Measurements from ENCODE around the gene TMEM37. TPM values are rescaled to one million over a fixed set of nuclear protein-coding genes. Genes with fewer than 3 reads are reported as not detected.

TMEM37 gene
- total and polyA plus RNA-seq, 2 of the 13 experiments (the other 11 are each of a cell fraction or from before 2014, with no cell fraction given), result 37.7 to 115 TPM

GRCh38 chr2:119475225-119475856 is 43.7 kb downstream of the TMEM37 start:
- Histone ChIP-seq H3K27ac (ENCODE audit: extremely low read length, insufficient read depth, low read length) (no peak overlapping the region), H3K27me3 (ENCODE audit: control insufficient read depth in 1 of 2, insufficient read depth in 2 of 2, low read length in 2 of 2) (peaks cover 4 to 77% of the 10 kb centered on the region in 2 experiments; a peak in 3 of 5 replicates), H3K4me2 (ENCODE audit: low read depth, low read length) (no peak overlapping the region), H4K20me1 (ENCODE audit: insufficient read depth, low read length) (no peaks in the 10 kb centered on the region), H3K36me3 (replicated peaks in 1 of 2; ENCODE audit: control insufficient read depth in 1 of 2, insufficient read depth in 2 of 2, low read length in 2 of 2) (no peaks in the 10 kb centered on the region), H3K9ac (ENCODE audit: insufficient read depth, low read depth, low read length) (no peak overlapping the region), H3K79me2 (ENCODE audit: insufficient read depth, low read length) (no peaks in the 10 kb centered on the region), H3K4me1 (ENCODE audit: insufficient read depth, low read length) (peaks cover 37% of the 10 kb centered on the region), H3K9me3 (ENCODE audit: low read length) (no peaks in the 10 kb centered on the region), H3K4me3 (replicated peaks in 1 of 3; ENCODE audit: insufficient read depth in 1 of 3, low read depth in 2 of 3, low read length in 3 of 3) (no peak overlapping the region), H2AFZ (ENCODE audit: low read length) (no peak overlapping the region)
- intact Hi-C loops (cut with micrococcal nuclease; ENCODE audit: unreplicated experiment) (no loop called here), in situ Hi-C loops (cut with HindIII; ENCODE audit: extremely low pct_ligation_motif_present, low pct_unique_long_range_greater_than_20kb) (loop anchor here (5.0 kb wide), 1 partner anchor 68 kb away; no protein-coding TSS in a partner anchor)
- WGBS (ENCODE audit: low lambda C conversion rate), result 56% methylated on average over 8 of the region's 9 CpGs
- FAIRE-seq, result no peak
- CTCF ChIA-PET (ENCODE audit: low intra/inter-chr PET ratio, low total read pairs), result interaction anchor here (1.4 to 4.7 kb wide), 3 partner anchors 13 to 184 kb away, joined by 4 to 159 read pairs (median 4); no protein-coding TSS in a partner anchor
- peak; percentile 32 for DNase-seq (ENCODE audit: low spot score)
- ATAC-seq, result peak; percentile 17
- BruUV-seq (replicated peaks), result no TSS peak
- POLR2A ChIA-PET, result no interaction called here
- 0 out of 2 replicates have a peak, but pooled peaks have one; percentile 33 for TF ChIP-seq FOXO4 (CRISPR knock-in tag; conservative IDR thresholded peaks at IDR 0.05)
- TF ChIP-seq THYN1 (CRISPR knock-in tag; IDR thresholded peaks at IDR 0.05; ENCODE audit: borderline replicate concordance, low read depth), result no peak
- TF ChIP-seq SP5 (CRISPR knock-in tag; IDR thresholded peaks at IDR 0.05; ENCODE audit: borderline replicate concordance, low read depth), result no peak
- TF ChIP-seq TBX2 (CRISPR knock-in tag; IDR thresholded peaks at IDR 0.05; ENCODE audit: borderline replicate concordance), result no peak
- TF ChIP-seq MEF2D (CRISPR knock-in tag; IDR thresholded peaks at IDR 0.05), result no peak
- TF ChIP-seq NFATC3 (CRISPR knock-in tag; IDR thresholded peaks at IDR 0.05), result no peak
- TF ChIP-seq, protein P1, sequence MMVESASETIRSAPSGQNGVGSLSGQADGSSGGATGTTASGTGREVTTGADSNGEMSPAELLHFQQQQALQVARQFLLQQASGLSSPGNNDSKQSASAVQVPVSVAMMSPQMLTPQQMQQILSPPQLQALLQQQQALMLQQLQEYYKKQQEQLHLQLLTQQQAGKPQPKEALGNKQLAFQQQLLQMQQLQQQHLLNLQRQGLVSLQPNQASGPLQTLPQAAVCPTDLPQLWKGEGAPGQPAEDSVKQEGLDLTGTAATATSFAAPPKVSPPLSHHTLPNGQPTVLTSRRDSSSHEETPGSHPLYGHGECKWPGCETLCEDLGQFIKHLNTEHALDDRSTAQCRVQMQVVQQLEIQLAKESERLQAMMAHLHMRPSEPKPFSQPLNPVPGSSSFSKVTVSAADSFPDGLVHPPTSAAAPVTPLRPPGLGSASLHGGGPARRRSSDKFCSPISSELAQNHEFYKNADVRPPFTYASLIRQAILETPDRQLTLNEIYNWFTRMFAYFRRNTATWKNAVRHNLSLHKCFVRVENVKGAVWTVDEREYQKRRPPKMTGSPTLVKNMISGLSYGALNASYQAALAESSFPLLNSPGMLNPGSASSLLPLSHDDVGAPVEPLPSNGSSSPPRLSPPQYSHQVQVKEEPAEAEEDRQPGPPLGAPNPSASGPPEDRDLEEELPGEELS (CRISPR knock-in tag; IDR thresholded peaks at IDR 0.05), result no peak
- TF ChIP-seq, protein P2, sequence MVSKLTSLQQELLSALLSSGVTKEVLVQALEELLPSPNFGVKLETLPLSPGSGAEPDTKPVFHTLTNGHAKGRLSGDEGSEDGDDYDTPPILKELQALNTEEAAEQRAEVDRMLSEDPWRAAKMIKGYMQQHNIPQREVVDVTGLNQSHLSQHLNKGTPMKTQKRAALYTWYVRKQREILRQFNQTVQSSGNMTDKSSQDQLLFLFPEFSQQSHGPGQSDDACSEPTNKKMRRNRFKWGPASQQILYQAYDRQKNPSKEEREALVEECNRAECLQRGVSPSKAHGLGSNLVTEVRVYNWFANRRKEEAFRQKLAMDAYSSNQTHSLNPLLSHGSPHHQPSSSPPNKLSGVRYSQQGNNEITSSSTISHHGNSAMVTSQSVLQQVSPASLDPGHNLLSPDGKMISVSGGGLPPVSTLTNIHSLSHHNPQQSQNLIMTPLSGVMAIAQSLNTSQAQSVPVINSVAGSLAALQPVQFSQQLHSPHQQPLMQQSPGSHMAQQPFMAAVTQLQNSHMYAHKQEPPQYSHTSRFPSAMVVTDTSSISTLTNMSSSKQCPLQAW (CRISPR knock-in tag; IDR thresholded peaks at IDR 0.05), result no peak
- TF ChIP-seq TP53 (CRISPR knock-in tag; conservative IDR thresholded peaks at IDR 0.05), result no peak
- no peak for TF ChIP-seq PRDM10 (CRISPR knock-in tag; IDR thresholded peaks at IDR 0.05; ENCODE audit: low read depth)
- TF ChIP-seq ZSCAN29 (CRISPR knock-in tag; conservative IDR thresholded peaks at IDR 0.05), result no peak
- peak; percentile 35 for TF ChIP-seq STAG1 (CRISPR knock-in tag; IDR thresholded peaks at IDR 0.05)
- no peak for TF ChIP-seq REXO4 (CRISPR knock-in tag; IDR thresholded peaks at IDR 0.05; ENCODE audit: borderline replicate concordance)

All from HepG2 (cell line).